ENCODE data around the gene WHRN.

The WHRN gene

GRCh38 chr9:114364134-114365041 lies 140.9 kb downstream of the WHRN start:
- DNase-seq (ENCODE audit: low spot score) = no peak

- no peak for DNase-seq (ENCODE audit: low spot score)
Measured at GRCh38 chr9:114363424-114363823, 141.8 kb downstream of the WHRN start.

GRCh38 chr9:114362394-114362793 lies 142.9 kb downstream of the WHRN start:
- DNase-seq (ENCODE audit: low spot score) = no peak

GRCh38 chr9:114361542-114361941 lies 143.7 kb downstream of the WHRN start:
- no peak for DNase-seq (ENCODE audit: low spot score)

GRCh38 chr9:114359801-114360200 lies 145.5 kb downstream of the WHRN start:
- no peak for DNase-seq (ENCODE audit: low spot score)

GRCh38 chr9:114357911-114358328 lies 147.4 kb downstream of the WHRN start:
- DNase-seq (ENCODE audit: low spot score) = no peak

GRCh38 chr9:114357360-114357759 lies 147.9 kb downstream of the WHRN start:
- no peak for DNase-seq (ENCODE audit: low spot score)

- DNase-seq (ENCODE audit: low spot score) = no peak
Measured at GRCh38 chr9:114356792-114357191, 148.5 kb downstream of the WHRN start.

- no peak for DNase-seq (ENCODE audit: low spot score)
Measured at GRCh38 chr9:114355821-114356220, 149.5 kb downstream of the WHRN start.

All from D341Med (cell line).